CD14-positive monocyte (primary cell): ENCODE measurements around the gene PTPRD. TPM values are rescaled to one million over a fixed set of nuclear protein-coding genes. Genes with fewer than 3 reads are reported as not detected.

ENCODE experiments used
- DNase-seq, 3 donors: peaks; one replicate each; pipeline ENCODE4 v3.0.0-alpha.2; 2011 to 2022
- H2AFZ ChIP-seq: 2 replicates; pipeline ENCODE4 v1.6.0; 2012; ENCODE audit warnings: mild to moderate bottlenecking, low read depth, low read length, inconsistent platforms; ENCODE audit not compliant: insufficient read depth, poor library complexity, severe bottlenecking
- H3K27ac ChIP-seq, 2 donors: 1 replicate in 1 of 2; 2 replicates in 1 of 2; pipeline ENCODE4 v1.5.1; 2012 to 2013; ENCODE audit warnings: low read length in 2 of 2, control low read depth in 1 of 2, inconsistent platforms in 1 of 2, low read depth in 1 of 2, mild to moderate bottlenecking in 1 of 2
- H3K27me3 ChIP-seq, 2 donors: one replicate each; pipeline versions ENCODE4 v1.6.0 to v1.6.1; 2011 to 2013; ENCODE audit warnings: low read length in 2 of 2; ENCODE audit not compliant: control insufficient read depth in 2 of 2, insufficient read depth in 2 of 2
- H3K36me3 ChIP-seq, 2 donors: replicated peaks in 1 of 2; 1 replicate in 1 of 2; 2 replicates in 1 of 2; pipeline versions ENCODE4 v1.5.1 to v1.6.1; 2012 to 2013; ENCODE audit warnings: low read length in 2 of 2, control low read depth in 1 of 2, inconsistent platforms in 1 of 2, mild to moderate bottlenecking in 1 of 2; ENCODE audit not compliant: insufficient read depth in 2 of 2, control insufficient read depth in 1 of 2
- H3K4me1 ChIP-seq, 2 donors: 1 replicate in 1 of 2; 2 replicates in 1 of 2; pipeline versions ENCODE4 v1.5.1 to v1.6.1; 2012 to 2013; ENCODE audit warnings: low read length in 2 of 2, control low read depth in 1 of 2, inconsistent platforms in 1 of 2, mild to moderate bottlenecking in 1 of 2, moderate library complexity in 1 of 2; ENCODE audit not compliant: insufficient read depth in 2 of 2, control insufficient read depth in 1 of 2
- H3K4me2 ChIP-seq: replicated peaks from 2 replicates; pipeline ENCODE3; 2012; ENCODE audit warnings: low read length, moderate library complexity, mild to moderate bottlenecking; ENCODE audit not compliant: poor library complexity, severe bottlenecking; ENCODE audit errors: extremely low read depth
- H3K4me3 ChIP-seq, 3 experiments: fragments of 200-600 bp in 1 of 3; sonication (generic) in 1 of 3; replicated peaks in 1 of 3; 1 replicate in 2 of 3; 2 replicates in 1 of 3; pipeline ENCODE4 v1.5.1; 2011 to 2013; ENCODE audit warnings: low read length in 3 of 3, mild to moderate bottlenecking in 3 of 3, control low read depth in 2 of 3, low read depth in 2 of 3, inconsistent platforms in 1 of 3, moderate library complexity in 1 of 3
- H3K79me2 ChIP-seq: 2 replicates; pipeline ENCODE4 v1.6.0; 2012; ENCODE audit warnings: mild to moderate bottlenecking, control low read depth, inconsistent platforms, low read length, moderate library complexity; ENCODE audit not compliant: insufficient read depth
- H3K9ac ChIP-seq: 2 replicates; pipeline ENCODE4 v1.6.0; 2017; ENCODE audit warnings: low read length, mild to moderate bottlenecking; ENCODE audit not compliant: insufficient read depth, poor library complexity, severe bottlenecking
- H3K9me3 ChIP-seq, 2 donors: replicated peaks in 1 of 2; 1 replicate in 1 of 2; 2 replicates in 1 of 2; pipeline versions ENCODE4 v1.5.1 to v1.6.1; 2012 to 2013; ENCODE audit warnings: low read length in 2 of 2, control low read depth in 1 of 2; ENCODE audit not compliant: control insufficient read depth in 1 of 2, insufficient read depth in 1 of 2
- H4K20me1 ChIP-seq: 2 replicates; pipeline ENCODE4 v1.6.0; 2012; ENCODE audit warnings: mild to moderate bottlenecking, low read length, control low read depth, moderate library complexity; ENCODE audit not compliant: insufficient read depth
- H3K27ac Mint-ChIP-seq, 7 donors: one replicate each; pipeline ENCODE4 v1.8.0; 2020; ENCODE audit warnings: mild to moderate bottlenecking in 7 of 7, mixed read lengths in 7 of 7, moderate library complexity in 6 of 7, inconsistent platforms in 2 of 7
- H3K27me3 Mint-ChIP-seq, 3 donors: one replicate each; pipeline ENCODE4 v1.8.0; 2021 to 2022; ENCODE audit warnings: low read depth in 3 of 3, mild to moderate bottlenecking in 3 of 3, mixed read lengths in 3 of 3, moderate library complexity in 3 of 3, inconsistent platforms in 1 of 3
- H3K36me3 Mint-ChIP-seq, 2 donors: one replicate each; pipeline ENCODE4 v1.8.0; 2020; ENCODE audit warnings: mixed read lengths in 2 of 2, inconsistent platforms in 1 of 2, mild to moderate bottlenecking in 1 of 2
- H3K4me1 Mint-ChIP-seq: one replicate; pipeline ENCODE4 v1.8.0; 2020; ENCODE audit warnings: mild to moderate bottlenecking, mixed read lengths
- H3K4me3 Mint-ChIP-seq, 2 donors: one replicate each; pipeline ENCODE4 v1.8.0; 2020; ENCODE audit warnings: mild to moderate bottlenecking in 2 of 2, mixed read lengths in 2 of 2, moderate library complexity in 1 of 2
- H3K9me3 Mint-ChIP-seq, 7 donors: one replicate each; pipeline ENCODE4 v1.8.0; 2020 to 2022; ENCODE audit warnings: mixed read lengths in 7 of 7, mild to moderate bottlenecking in 6 of 7, moderate library complexity in 6 of 7, inconsistent platforms in 2 of 7
- WGBS: methylation state at CpG from one replicate; pipeline ENCODE4 v1.1.5; 2013; ENCODE audit warnings: missing lambda C conversion rate; ENCODE audit not compliant: insufficient coverage; 5-methylcytosine and 5-hydroxymethylcytosine counted together
- intact Hi-C, 2 donors: fragments of 100-400 bp; cut with micrococcal nuclease; formaldehyde crosslinking; loops; one replicate each; pipeline versions ENCODE4 v1.15.0 to v1.15.1; 2023
- polyA plus RNA-seq, 3 donors: library from polyadenylated mRNA; depleted of rRNA in 1 of 3; unstranded in 2 of 3; stranded (reverse) in 1 of 3; fragments of 300-500 nt in 2 of 3; fragments of >200 nt in 1 of 3; fragmentation: Illumina TruSeq in 2 of 3; gene quantifications; 1 replicate in 2 of 3; 2 replicates in 1 of 3; pipeline ENCODE4 v1.2.3, GENCODE V29; 2012 to 2021
- TF ChIP-seq, protein P1 (sequence below): fragments of 200-600 bp; IDR thresholded peaks from one replicate; pipeline ENCODE4 v1.8.0; 2022; ENCODE audit warnings: antibody characterized with exemption, mild to moderate bottlenecking

PTPRD gene
- polyA plus RNA-seq, 3 donors: not detected

DNA sequence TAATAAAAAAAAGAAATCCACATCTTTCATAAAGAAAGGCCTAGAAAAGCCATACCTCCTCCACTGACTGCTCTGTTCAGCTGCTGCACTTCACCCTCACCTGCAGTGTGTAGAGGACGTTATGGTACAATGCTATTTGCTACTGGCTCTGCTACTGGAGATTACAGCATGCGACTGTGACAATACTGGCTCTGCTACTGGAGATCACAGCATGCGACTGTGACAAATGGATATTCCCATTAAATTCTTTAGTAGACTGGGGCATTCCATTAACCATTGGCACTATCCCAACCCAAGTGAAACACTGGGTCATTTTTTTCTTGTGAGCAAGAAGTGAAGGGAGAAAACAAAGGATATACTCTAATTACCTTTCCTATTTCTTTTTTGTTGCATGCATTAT is 1749.7 kb downstream of the PTPRD start:
- Histone ChIP-seq H3K36me3 (no peaks in the 10 kb centered on the region), H3K27me3 (peaks cover 19% of the 10 kb centered on the region in 2 donors), H3K9ac (no peak overlapping the region), H4K20me1 (no peaks in the 10 kb centered on the region), H3K4me1 (peaks cover 2 to 3% of the 10 kb centered on the region in 2 donors), H3K4me3 (no peak overlapping the region), H3K79me2 (no peaks in the 10 kb centered on the region), H3K4me2 (no peak overlapping the region), H3K27ac (no peak overlapping the region), H3K9me3 (peaks cover 0 to 9% of the 10 kb centered on the region in 2 donors), H2AFZ (no peak overlapping the region)
- WGBS: 90% methylated on average over 2 of the region's 3 CpGs
- Mint-ChIP-seq H3K27ac (no peak overlapping the region), H3K4me1 (peaks cover 5% of the 10 kb centered on the region), H3K27me3 (peaks cover 25 to 26% (median 26%) of the 10 kb centered on the region in 3 donors), H3K4me3 (no peak overlapping the region), H3K36me3 (peaks cover 0 to 4% of the 10 kb centered on the region in 2 donors), H3K9me3 (peaks cover 0 to 8% (median 2%) of the 10 kb centered on the region in 7 donors)
- TF ChIP-seq, protein P1, sequence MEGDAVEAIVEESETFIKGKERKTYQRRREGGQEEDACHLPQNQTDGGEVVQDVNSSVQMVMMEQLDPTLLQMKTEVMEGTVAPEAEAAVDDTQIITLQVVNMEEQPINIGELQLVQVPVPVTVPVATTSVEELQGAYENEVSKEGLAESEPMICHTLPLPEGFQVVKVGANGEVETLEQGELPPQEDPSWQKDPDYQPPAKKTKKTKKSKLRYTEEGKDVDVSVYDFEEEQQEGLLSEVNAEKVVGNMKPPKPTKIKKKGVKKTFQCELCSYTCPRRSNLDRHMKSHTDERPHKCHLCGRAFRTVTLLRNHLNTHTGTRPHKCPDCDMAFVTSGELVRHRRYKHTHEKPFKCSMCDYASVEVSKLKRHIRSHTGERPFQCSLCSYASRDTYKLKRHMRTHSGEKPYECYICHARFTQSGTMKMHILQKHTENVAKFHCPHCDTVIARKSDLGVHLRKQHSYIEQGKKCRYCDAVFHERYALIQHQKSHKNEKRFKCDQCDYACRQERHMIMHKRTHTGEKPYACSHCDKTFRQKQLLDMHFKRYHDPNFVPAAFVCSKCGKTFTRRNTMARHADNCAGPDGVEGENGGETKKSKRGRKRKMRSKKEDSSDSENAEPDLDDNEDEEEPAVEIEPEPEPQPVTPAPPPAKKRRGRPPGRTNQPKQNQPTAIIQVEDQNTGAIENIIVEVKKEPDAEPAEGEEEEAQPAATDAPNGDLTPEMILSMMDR: no peak
- intact Hi-C loops: no loop called here
- no peak for DNase-seq

DNA sequence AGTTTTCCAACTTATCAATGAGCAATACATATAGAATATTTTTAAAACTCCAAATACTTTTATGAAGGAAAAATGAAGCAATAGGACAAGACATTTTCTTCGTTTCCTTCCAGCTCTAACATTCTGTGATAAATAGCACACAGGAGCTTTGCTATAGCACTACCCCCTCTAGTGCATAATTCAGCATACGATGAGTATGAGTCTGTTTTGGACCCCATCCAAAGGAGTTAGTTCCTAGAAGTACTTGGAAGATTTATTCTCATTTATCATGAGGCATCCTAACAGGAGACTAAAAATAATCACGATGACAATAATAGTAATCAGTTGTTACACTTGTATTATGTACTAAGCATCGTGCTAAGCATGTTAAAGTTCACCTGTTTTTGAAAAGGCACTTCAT is 1751.9 kb downstream of the PTPRD start:
- peaks cover 0 to 4% of the 10 kb centered on the region in 2 donors for H3K36me3 Mint-ChIP-seq
- DNase-seq: no peak
- WGBS: no CpG with 5 or more reads among the region's 4 CpGs

More for the DNA sequence above, 1751.9 kb downstream of the PTPRD start:
- Histone ChIP-seq H2AFZ (no peak overlapping the region), H3K27me3 (peaks cover 34 to 39% of the 10 kb centered on the region in 2 donors), H3K4me1 (peaks cover 8 to 16% of the 10 kb centered on the region in 2 donors), H3K4me2 (no peak overlapping the region), H3K9me3 (peaks cover 0 to 15% of the 10 kb centered on the region in 2 donors), H4K20me1 (no peaks in the 10 kb centered on the region), H3K9ac (no peak overlapping the region), H3K36me3 (no peaks in the 10 kb centered on the region), H3K4me3 (no peak overlapping the region), H3K27ac (no peak overlapping the region), H3K79me2 (no peaks in the 10 kb centered on the region)
- peaks cover 0 to 10% (median 2%) of the 10 kb centered on the region in 7 donors for H3K9me3 Mint-ChIP-seq
- peaks cover 40 to 47% (median 44%) of the 10 kb centered on the region in 3 donors for H3K27me3 Mint-ChIP-seq
- TF ChIP-seq, protein P1: no peak
- no peak overlapping the region for H3K27ac Mint-ChIP-seq
- peaks cover 16% of the 10 kb centered on the region for H3K4me1 Mint-ChIP-seq
- no peak overlapping the region for H3K4me3 Mint-ChIP-seq
- intact Hi-C loops: no loop called here
